ENCODE measurements around the gene BMP8B.

BMP8B gene

GRCh38 chr1:39755965-39756659 lies 32.6 kb downstream of the BMP8B start:
- no peak for FAIRE-seq

DNA sequence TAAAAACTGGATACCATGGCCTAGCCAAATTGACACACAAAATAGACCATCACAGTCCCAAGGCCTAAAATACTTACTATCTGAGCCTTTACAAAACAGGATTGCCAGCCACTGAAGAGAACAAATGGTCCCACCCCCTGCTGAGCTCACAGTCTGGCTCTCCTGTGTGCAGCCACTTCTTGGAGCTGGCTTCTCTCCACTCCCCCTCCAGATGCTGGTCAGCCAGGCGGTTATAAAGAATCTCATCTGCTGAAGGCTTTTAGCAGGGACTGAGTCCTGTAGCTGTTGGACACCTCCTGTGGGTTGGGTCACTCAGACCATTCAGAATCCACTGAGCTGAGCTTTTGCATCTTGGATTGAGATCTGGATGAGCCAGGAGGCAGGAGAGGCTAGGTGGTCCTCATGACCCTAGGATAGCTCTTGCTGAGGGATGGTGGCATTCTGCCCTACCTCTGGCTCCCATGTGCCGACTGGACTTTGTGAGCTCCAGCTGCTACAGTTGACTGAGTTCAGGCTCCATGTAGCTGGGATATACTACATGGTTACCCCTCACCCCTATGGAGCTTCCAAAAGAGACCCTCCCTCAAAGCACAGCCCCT lies 33.7 kb downstream of the BMP8B start:
- FAIRE-seq: no peak

GRCh38 chr1:39754026-39754570 lies 34.6 kb downstream of the BMP8B start:
- no peak for FAIRE-seq

DNA sequence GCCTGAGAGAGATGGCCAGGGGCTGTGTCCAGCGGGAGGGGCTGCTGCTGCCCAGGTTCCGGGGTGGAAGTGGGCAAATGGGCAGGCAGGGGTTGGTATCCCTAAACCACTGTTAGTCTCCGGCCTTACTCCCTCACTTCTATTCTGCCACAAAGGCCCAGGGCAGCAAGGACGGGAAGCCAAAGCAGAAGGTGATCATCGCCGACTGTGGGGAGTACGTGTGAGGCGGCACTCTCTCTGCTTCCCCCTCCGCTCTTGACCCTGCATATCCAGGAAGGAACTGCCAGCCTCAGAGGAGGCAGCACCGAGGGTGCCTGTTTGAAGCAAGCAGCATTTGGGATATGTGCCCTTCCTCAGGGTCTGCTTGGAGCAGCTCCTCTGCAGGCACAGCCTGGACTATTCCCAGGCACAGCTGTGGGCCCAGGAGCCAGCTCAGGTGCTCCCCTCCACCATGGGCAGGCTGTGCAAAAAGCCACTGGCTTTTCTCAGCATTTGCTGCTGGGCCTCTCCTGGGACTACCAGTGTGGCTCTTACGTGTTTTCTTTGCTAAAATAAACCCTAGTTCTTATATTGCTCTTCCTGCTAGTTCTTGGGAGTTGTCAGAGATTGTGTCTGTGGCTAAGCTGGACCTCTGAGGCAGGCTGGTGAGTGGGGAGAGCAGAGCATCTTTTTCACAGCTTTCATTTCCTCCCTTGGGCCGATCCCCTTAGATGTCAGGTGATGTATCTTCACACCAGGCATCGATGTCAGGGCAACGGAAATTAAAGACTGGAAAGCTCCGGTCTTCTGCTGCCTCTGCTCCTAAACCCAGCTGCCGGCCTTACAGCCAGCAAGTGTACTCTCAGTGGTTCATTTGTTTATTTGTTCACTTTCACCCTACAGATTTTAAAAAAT lies 35.3 kb downstream of the BMP8B start:
- FAIRE-seq: no peak

DNA sequence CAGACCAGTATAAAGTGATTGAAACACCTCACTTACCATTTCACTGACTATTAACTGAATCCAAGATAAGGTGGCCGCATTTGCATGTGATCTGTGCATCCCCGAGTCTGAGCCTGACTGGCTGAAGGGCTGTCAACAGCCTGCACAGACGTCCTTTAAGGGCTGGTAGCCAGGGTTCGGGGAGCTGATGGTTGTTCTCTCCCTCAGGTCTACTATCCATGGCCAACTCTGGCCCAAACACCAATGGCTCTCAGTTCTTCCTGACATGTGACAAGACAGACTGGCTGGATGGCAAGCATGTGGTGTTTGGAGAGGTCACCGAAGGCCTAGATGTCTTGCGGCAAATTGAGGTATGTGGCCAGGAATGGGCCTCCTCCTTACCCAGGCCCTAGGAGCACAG lies 36.0 kb downstream of the BMP8B start:
- no peak for FAIRE-seq

GRCh38 chr1:39751595-39751994 lies 37.1 kb downstream of the BMP8B start:
- FAIRE-seq: no peak

GRCh38 chr1:39745016-39745670 lies 43.5 kb downstream of the BMP8B start:
- FAIRE-seq: no peak

- FAIRE-seq: no peak
Observed at GRCh38 chr1:39738622-39739366, 49.9 kb downstream of the BMP8B start, which contains the start of gene PPIE. Gene PPIE, plus strand, starts transcription at chr1:39738882. Its CDS starts 19 bp downstream, at chr1:39738901.

DNA sequence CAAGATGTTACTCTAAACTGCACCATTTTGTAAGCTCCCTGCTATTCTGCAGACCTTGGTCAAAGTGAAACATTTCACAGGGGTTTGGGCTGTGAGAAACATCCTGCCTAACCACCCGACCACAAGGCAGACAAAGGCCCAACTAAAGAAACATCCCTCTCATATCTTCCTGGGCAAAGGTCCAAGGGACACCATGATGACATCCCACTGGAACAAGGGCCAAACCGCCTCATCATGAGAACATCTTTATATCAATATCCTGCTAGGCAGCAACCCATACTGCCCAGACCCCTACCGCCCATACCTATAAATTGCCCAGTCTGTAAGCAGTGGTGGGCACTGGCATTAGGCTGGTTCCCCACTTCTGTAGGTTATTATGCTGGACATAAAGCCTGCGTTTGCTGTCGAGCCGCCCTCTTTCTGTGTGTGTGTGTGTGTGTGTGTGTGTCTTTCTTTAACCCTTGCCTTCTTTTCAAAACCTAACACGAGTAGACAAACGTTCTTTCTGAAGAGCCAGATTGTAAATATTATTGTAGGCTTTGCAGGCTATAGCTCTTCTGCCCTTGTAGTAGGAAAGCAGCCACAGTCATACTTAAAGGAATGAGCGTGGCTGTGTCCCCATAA lies 51.0 kb downstream of the BMP8B start:
- no peak for FAIRE-seq

GRCh38 chr1:39735731-39736130 lies 52.9 kb downstream of the BMP8B start:
- no peak for FAIRE-seq

DNA sequence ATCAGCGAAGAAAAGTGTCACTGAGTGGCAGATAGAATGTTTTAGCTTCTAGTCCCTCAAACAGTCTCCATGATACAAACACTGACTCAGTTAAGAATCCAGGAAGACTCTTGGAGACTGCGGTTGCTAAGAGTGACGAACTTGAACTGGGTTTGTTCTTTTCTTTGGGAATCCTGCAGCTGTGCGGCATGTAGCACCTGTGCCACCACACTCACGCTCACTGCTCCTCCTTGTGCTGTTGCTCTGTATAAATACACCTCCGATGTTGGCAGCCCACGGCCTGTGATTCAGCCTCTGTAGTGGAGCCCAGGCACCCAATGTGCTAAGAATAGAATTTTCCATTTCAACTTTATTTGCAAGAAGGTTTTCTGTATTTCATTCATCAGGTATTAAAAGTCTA lies 55.5 kb downstream of the BMP8B start:
- no peak for FAIRE-seq

DNA sequence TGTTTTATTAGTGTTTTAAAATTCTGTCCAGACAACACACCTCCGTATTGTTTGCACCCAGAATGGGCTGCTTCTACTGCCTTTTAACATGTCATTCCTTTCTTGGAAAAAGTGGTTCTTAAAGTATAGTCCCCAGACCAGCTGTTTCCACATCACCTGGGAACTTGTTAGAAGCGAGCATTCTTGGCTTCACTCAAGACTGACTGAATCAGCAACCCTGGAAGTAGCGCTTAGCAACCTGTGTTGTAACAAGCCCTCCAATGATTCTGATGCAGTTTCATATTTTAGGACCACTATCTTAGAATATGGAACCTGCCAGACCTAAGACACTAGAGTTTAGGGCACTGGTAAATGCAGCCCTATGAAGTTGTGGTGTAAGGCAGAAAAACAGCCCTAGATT lies 55.9 kb downstream of the BMP8B start:
- FAIRE-seq: no peak

- no peak for FAIRE-seq
Observed at GRCh38 chr1:39729842-39730241, 58.8 kb downstream of the BMP8B start.

DNA sequence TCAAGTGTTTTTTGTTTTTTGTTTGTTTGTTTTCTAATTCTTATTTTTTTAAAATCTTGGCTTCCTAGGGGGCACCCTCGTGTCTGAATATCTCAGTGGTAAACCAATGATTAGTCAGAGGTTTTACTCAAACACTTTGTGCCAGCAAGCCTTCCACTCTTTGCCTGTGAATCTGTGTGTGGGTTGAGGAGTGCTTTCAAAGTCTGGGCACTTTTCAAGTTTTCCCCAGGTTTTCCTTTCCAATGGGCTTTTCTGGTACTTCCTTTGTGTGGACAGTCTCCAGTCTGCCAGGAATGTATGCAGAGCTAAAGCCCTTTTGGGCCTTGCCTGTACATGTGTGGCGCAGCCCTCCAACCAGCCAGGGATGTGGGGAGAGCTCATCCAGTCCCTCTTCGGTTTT lies 59.6 kb downstream of the BMP8B start:
- no peak for FAIRE-seq

- FAIRE-seq: no peak
Observed at GRCh38 chr1:39727932-39728317, 60.7 kb downstream of the BMP8B start.

GRCh38 chr1:39727221-39727931 lies 61.3 kb downstream of the BMP8B start:
- no peak for FAIRE-seq

DNA sequence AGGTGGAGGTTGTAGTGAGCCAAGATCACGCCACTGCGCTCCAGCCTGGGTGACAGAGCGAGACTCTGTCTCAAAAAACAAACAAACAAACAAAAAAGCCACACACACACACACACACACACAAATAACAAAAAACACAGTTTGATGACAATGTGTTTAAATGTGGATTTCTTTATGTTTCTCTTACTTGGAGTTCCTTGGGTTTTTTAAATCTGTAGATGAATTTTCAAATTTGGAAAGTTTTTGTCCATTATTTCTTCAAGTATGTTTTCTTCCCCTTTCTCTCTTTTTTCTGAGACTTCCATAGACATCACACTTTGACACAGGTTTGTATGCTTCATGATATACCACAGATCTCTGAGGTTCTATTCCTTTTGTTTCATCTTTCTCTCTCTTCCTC lies 62.1 kb downstream of the BMP8B start:
- no peak for FAIRE-seq

GRCh38 chr1:39722495-39722894 lies 66.2 kb downstream of the BMP8B start:
- no peak for FAIRE-seq

GRCh38 chr1:39721664-39722063 lies 67.0 kb downstream of the BMP8B start:
- no peak for FAIRE-seq

DNA sequence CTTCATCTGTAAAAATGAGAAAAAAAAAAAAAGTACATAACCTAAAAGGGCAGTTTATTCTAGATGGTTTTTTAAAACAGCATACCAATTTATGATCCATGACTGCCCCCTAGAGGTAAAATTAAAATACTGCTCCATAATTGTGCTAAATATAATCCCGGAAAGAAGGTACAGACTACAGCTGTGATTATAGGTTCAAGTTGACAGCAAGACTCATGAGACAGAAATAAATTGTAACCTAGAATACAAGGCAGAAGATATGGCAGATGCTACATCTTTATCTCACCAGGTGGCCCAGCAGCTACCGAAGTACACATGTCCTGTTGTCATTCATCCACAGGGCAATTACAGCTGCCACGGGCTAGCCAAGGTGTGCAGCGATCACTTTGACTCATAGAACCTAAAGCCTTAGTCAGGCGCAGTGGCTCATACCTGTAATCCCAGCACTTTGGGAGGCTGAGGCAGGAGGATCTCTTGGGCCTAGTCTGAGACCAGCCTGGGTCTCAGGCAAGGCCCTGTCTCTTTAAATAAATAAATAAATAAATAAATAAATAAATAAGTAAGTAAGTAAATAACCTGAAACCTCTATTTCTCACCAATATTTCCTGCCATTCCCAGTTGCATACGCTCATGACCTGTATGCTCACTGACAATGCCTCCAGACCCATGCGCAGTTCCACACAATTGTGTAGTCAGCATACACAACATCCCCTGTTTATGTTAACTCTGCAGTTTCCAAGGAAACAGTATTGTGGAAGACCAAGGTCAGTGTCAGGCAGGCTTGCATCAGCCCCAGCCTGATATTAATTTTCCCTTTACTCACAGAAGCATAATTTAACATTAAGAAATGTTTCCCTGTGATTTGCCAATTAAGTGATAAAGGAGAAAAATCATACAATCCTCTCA lies 68.3 kb downstream of the BMP8B start:
- peak; percentile 98 for FAIRE-seq
